Effector CD8-positive, alpha-beta T cell (primary cell): ENCODE data around the gene MC5R.
"Not testable (repeated sequence)": the region's sequence is repeated elsewhere in the genome, so short reads cannot be mapped to it uniquely, and the experiment has no call there.

ENCODE experiments used
- DNase-seq: peaks from one replicate; lab custom pipeline; 2025; lab: John Stamatoyannopoulos, UW

MC5R gene

GRCh38 chr18:13849791-13850190 is 25.8 kb downstream of the MC5R start:
- no peak for DNase-seq

DNA sequence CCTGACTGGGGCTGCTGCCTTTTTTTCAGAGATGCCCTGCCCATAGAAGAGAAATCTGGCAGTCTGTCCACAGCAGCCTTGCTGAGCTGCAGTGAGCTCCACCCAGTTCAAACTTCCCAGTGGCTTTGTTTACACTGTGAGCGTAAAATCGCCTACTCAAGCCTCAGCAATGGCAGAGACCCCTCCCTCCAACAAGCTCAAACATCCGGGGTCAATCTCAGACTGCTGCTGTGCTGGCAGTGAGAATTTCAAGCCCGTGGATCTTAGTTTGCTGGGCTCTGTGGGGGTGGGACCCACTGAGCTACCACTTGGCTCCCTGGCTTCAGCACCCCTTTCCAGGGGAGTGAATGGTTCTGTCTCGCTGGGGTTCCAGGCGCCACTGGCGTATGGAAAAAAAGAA is 38.9 kb downstream of the MC5R start:
- DNase-seq: not testable (repeated sequence)

GRCh38 chr18:13868501-13869271 is 44.7 kb downstream of the MC5R start:
- DNase-seq: no peak

DNA sequence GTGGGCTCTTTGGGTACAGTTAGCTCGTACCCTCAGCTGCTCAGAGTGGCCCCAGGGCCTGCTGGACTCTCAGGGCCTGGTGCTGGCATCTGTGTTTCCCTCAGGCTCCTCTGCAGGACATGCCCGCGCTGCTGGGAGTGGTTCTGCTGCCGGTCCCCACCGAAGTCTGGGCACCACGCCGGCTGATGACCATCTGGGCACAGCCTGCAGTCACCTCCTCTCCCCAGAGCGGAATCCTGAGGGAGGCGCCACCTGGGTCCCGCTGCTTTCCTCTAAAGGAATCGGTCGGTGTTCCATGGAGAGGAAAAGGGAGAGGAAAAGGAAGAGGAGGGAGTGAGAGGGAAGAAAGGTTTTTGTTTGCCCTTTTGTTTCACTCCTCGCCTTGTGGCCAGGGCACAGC is 47.8 kb downstream of the MC5R start:
- DNase-seq: no peak

DNA sequence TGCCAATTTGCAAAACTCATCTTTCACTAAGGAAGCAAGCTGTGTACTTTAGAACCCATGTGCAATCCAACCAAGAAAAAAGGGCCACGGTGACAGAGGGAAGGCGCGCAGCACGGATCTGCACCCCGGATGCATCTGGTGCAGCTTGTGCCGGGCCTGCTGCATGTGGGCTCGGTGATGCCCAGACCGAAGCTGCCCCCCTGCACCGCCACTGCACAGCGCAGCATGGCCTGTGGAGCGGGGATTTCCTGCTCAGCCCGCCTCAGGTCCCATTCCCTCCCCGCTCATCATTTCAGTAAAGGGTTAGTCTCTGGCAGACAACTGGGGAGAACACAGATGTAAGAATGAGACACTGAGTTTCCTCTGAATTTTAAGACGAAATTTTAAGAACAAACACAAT is 48.4 kb downstream of the MC5R start:
- no peak for DNase-seq

- no peak for DNase-seq
Observed at GRCh38 chr18:13872932-13873331, 49.0 kb downstream of the MC5R start.

DNA sequence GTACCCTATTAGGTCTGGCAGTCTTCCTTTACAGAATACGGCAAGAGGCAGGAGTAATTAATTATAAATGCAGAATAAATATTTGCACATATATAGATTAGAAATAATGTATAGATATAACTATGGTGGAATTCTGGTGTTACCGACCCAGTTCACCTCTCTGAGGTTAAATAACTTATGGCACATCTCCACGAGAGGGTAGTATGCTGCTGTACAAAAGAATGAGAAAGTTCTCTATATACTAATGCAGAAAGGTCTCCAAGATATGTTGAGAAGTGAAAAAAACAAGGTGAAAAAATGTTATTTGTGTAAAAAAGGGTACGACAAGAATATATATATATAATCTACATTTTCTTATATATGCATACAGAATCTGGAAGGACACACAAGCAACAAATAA is 50.6 kb downstream of the MC5R start:
- no peak for DNase-seq
